IMR-90 (cell line): Measurements from ENCODE around the gene PHACTR3. TPM values are rescaled to one million over a fixed set of nuclear protein-coding genes. Genes with fewer than 3 reads are reported as not detected.

Experiments
- ATAC-seq: fragments of 200-7000 bp; cut with Tn5 transposase; 2 replicates; pipeline ENCODE4 v1.9.1; 2020; ENCODE audit warnings: low read depth, mild to moderate bottlenecking, moderate library complexity
- BruUV-seq: library from RNA; stranded (reverse); fragments of 400-500 nt; replicated peaks from 2 replicates; lab custom pipeline; 2021; lab: Mats Ljungman, UMichigan
- CTCF ChIA-PET: fragments of 300-600 bp; formaldehyde crosslinking; extraction: SDS; loops from one replicate; lab custom pipeline; 2021; ENCODE audit warnings: antibody characterized with exemption; lab: Yijun Ruan, JAX
- POLR2A ChIA-PET: fragments of 300-600 bp; sonication (Branson Sonifier 250); formaldehyde crosslinking; loops from one replicate; lab custom pipeline; 2022; ENCODE audit warnings: antibody characterized with exemption; ENCODE audit not compliant: unreplicated experiment; lab: Charles Lee
- DNase-seq: peaks from one replicate; pipeline ENCODE4 v3.0.0; 2013
- H2AFZ ChIP-seq: replicated peaks from 2 replicates; pipeline ENCODE3; 2013; ENCODE audit warnings: low read length, mild to moderate bottlenecking; ENCODE audit not compliant: poor library complexity
- H2AK5ac ChIP-seq: 2 replicates; pipeline ENCODE4 v1.6.1; 2013; ENCODE audit warnings: low read depth, low read length, inconsistent platforms
- H2AK9ac ChIP-seq: replicated peaks from 2 replicates; pipeline ENCODE3; 2013; ENCODE audit warnings: mild to moderate bottlenecking, low read depth, low read length, moderate library complexity; ENCODE audit not compliant: poor library complexity
- H2BK120ac ChIP-seq: 2 replicates; pipeline ENCODE4 v1.6.1; 2013; ENCODE audit warnings: low read depth, low read length, inconsistent platforms
- H2BK15ac ChIP-seq: 3 replicates; pipeline ENCODE4 v1.6.1; 2013; ENCODE audit warnings: low read depth, low read length, inconsistent platforms
- H2BK20ac ChIP-seq: 2 replicates; pipeline ENCODE4 v1.6.1; 2013; ENCODE audit warnings: low read depth, mild to moderate bottlenecking, inconsistent platforms, low read length, moderate library complexity
- H2BK5ac ChIP-seq: 2 replicates; pipeline ENCODE4 v1.6.1; 2013; ENCODE audit warnings: mild to moderate bottlenecking, low read depth, low read length, inconsistent platforms; ENCODE audit not compliant: poor library complexity, severe bottlenecking
- H3K14ac ChIP-seq: replicated peaks from 2 replicates; pipeline ENCODE4 v1.6.1; 2013; ENCODE audit warnings: low read depth, low read length, inconsistent platforms
- H3K18ac ChIP-seq: 2 replicates; pipeline ENCODE4 v1.6.1; 2013; ENCODE audit warnings: low read depth, low read length, control low read depth
- H3K23ac ChIP-seq: 2 replicates; pipeline ENCODE4 v1.6.1; 2013; ENCODE audit warnings: low read depth, low read length, inconsistent platforms
- H3K27ac ChIP-seq: 2 replicates; pipeline ENCODE4 v1.5.1; 2013; ENCODE audit warnings: mild to moderate bottlenecking, control low read depth, low read length; ENCODE audit not compliant: insufficient read depth
- H3K27me3 ChIP-seq: 2 replicates; pipeline ENCODE4 v1.6.1; 2013; ENCODE audit warnings: low read length; ENCODE audit not compliant: control insufficient read depth, insufficient read depth
- H3K36me3 ChIP-seq: 2 replicates; pipeline ENCODE4 v1.6.1; 2013; ENCODE audit warnings: low read length, mixed read lengths; ENCODE audit not compliant: control insufficient read depth, insufficient read depth
- H3K4ac ChIP-seq: 2 replicates; pipeline ENCODE4 v1.6.1; 2013; ENCODE audit warnings: low read depth, low read length, inconsistent platforms
- H3K4me1 ChIP-seq: 2 replicates; pipeline ENCODE4 v1.6.1; 2013; ENCODE audit warnings: low read length, mixed read lengths; ENCODE audit not compliant: control insufficient read depth, insufficient read depth
- H3K4me2 ChIP-seq: 2 replicates; pipeline ENCODE4 v1.6.1; 2013; ENCODE audit warnings: low read depth, mild to moderate bottlenecking, control low read depth, low read length, moderate library complexity
- H3K4me3 ChIP-seq: 2 replicates; pipeline ENCODE4 v1.5.1; 2013; ENCODE audit warnings: low read depth, mild to moderate bottlenecking, control low read depth, low read length, moderate library complexity; ENCODE audit not compliant: insufficient read depth
- H3K56ac ChIP-seq: 2 replicates; pipeline ENCODE4 v1.6.1; 2013; ENCODE audit warnings: low read length, inconsistent platforms; ENCODE audit not compliant: insufficient read depth; ENCODE audit errors: extremely low read depth
- H3K79me1 ChIP-seq, 2 experiments: 2 replicates each; pipeline ENCODE4 v1.6.1; 2013; ENCODE audit warnings: low read length in 2 of 2, inconsistent platforms in 1 of 2, low read depth in 1 of 2
- H3K9ac ChIP-seq: 2 replicates; pipeline ENCODE4 v1.6.1; 2013; ENCODE audit warnings: low read depth, low read length, control low read depth
- H3K9me1 ChIP-seq: 2 replicates; pipeline ENCODE4 v1.6.1; 2013; ENCODE audit warnings: low read length, inconsistent platforms; ENCODE audit not compliant: insufficient read depth
- H3K9me3 ChIP-seq: 2 replicates; pipeline ENCODE4 v1.6.1; 2013; ENCODE audit warnings: low read length; ENCODE audit not compliant: control insufficient read depth, insufficient read depth
- H4K20me1 ChIP-seq: 2 replicates; pipeline ENCODE4 v1.6.1; 2013; ENCODE audit warnings: low read length, inconsistent platforms; ENCODE audit not compliant: insufficient read depth
- H4K5ac ChIP-seq: 2 replicates; pipeline ENCODE4 v1.6.1; 2013; ENCODE audit warnings: mild to moderate bottlenecking, low read depth, low read length, control low read depth
- H4K8ac ChIP-seq, 2 experiments: 2 replicates each; pipeline ENCODE4 v1.6.1; 2013; ENCODE audit warnings: low read depth in 2 of 2, low read length in 2 of 2, control low read depth in 1 of 2, inconsistent platforms in 1 of 2
- H4K91ac ChIP-seq: 2 replicates; pipeline ENCODE4 v1.6.1; 2013; ENCODE audit warnings: low read depth, low read length, inconsistent platforms; ENCODE audit not compliant: insufficient read depth
- CHD1 ChIP-seq: IDR thresholded peaks from 2 replicates; pipeline ENCODE4 v1.6.1; 2012; ENCODE audit warnings: low read depth, low read length, improper control_type of control experiment
- CTCF ChIP-seq: conservative IDR thresholded peaks from 2 replicates; pipeline ENCODE4 v1.5.1; 2012; ENCODE audit warnings: mild to moderate bottlenecking, low read depth, low read length, improper control_type of control experiment
- MAZ ChIP-seq: IDR thresholded peaks from 2 replicates; pipeline ENCODE4 v1.6.1; 2012; ENCODE audit warnings: low read depth, mild to moderate bottlenecking, low read length, improper control_type of control experiment, moderate library complexity, borderline replicate concordance
- MXI1 ChIP-seq: IDR thresholded peaks from 2 replicates; pipeline ENCODE4 v1.6.1; 2012; ENCODE audit warnings: low read depth, mild to moderate bottlenecking, low read length, moderate library complexity, borderline replicate concordance
- RAD21 ChIP-seq: IDR thresholded peaks from 2 replicates; pipeline ENCODE4 v1.6.1; 2012; ENCODE audit warnings: low read length, improper control_type of control experiment
- dilution Hi-C: fragments of 300-500 bp; cut with HindIII; formaldehyde crosslinking; loops from one replicate; pipeline ENCODE4 v1.14.3; 2018; ENCODE audit warnings: low sequenced_read_pairs; ENCODE audit not compliant: unreplicated experiment
- in situ Hi-C: fragments of 300-500 bp; cut with MboI; formaldehyde crosslinking; loops from 3 replicates; pipeline ENCODE4 v1.14.3; 2019; ENCODE audit warnings: low sequenced_read_pairs, inconsistent platforms, mixed read lengths
- intact Hi-C: fragments of 100-400 bp; cut with micrococcal nuclease; formaldehyde crosslinking; loops from 2 replicates; pipeline ENCODE4 v1.10.0; 2022
- polyA plus RNA-seq, 3 experiments: library from polyadenylated mRNA; depleted of rRNA; stranded (reverse); fragments of >200 nt; gene quantifications; 2 replicates each; pipeline ENCODE4 v1.2.3, GENCODE V29; 2012; ENCODE audit warnings: low replicate concordance in 1 of 3
- total RNA-seq: library from RNA; depleted of rRNA; stranded (reverse); fragments of >200 nt; gene quantifications from 2 replicates; pipeline ENCODE4 v1.2.3, GENCODE V29; 2012

Gene PHACTR3
- total and polyA plus RNA-seq, 2 of the 4 experiments (the other 2 are of a cell fraction): not detected

- Histone ChIP-seq H3K4ac (no peak overlapping the region), H3K27me3 (no peaks in the 10 kb centered on the region), H3K4me1 (no peaks in the 10 kb centered on the region), H3K36me3 (no peaks in the 10 kb centered on the region), H3K14ac (no peak overlapping the region), H3K18ac (no peak overlapping the region), H4K91ac (no peak overlapping the region), H4K20me1 (no peaks in the 10 kb centered on the region), H4K5ac (no peak overlapping the region), H2BK15ac (no peak overlapping the region), H3K79me1 (no peaks in the 10 kb centered on the region), H2AK9ac (no peak overlapping the region), H3K4me3 (no peak overlapping the region), H2AK5ac (no peak overlapping the region), H3K9me3 (peaks cover 20% of the 10 kb centered on the region), H2AFZ (no peak overlapping the region), H3K27ac (no peak overlapping the region), H2BK120ac (no peak overlapping the region), H2BK5ac (no peak overlapping the region), H3K9me1 (no peaks in the 10 kb centered on the region), H3K56ac (no peak overlapping the region), H2BK20ac (no peak overlapping the region), H3K9ac (no peak overlapping the region), H4K8ac (no peak overlapping the region), H3K23ac (no peak overlapping the region), H3K4me2 (no peak overlapping the region)
- DNase-seq (no peak), ATAC-seq (no peak)
- in situ Hi-C loops (no loop called here), intact Hi-C loops (no loop called here), dilution Hi-C loops (no loop called here)
- no TSS peak for BruUV-seq
- TF ChIP-seq RAD21 (no peak), CHD1 (no peak), CTCF (no peak), MXI1 (no peak), MAZ (no peak)
- ChIA-PET POLR2A (no interaction called here), CTCF (no interaction called here)
Observed at GRCh38 chr20:59647271-59647670, 42.9 kb downstream of the PHACTR3 start.
